Measurements from ENCODE around the gene PDSS2. TPM values are rescaled to one million over a fixed set of nuclear protein-coding genes. Genes with fewer than 3 reads are reported as not detected.

PDSS2 gene
- total and polyA plus RNA-seq, 9 of the 15 experiments (the other 6 are each of a cell fraction or from before 2014, with no cell fraction given): 5.8 to 21.1 (median 12.0) TPM

GRCh38 chr6:107496892-107497684, 37.7 kb upstream of the PDSS2 start:
- Histone ChIP-seq H3K79me2 (ENCODE audit: control insufficient read depth, insufficient read depth, low read length) (no peaks in the 10 kb centered on the region), H3K4me1 (replicated peaks in 1 of 2; ENCODE audit: control insufficient read depth in 2 of 2, insufficient read depth in 2 of 2, low read length in 2 of 2) (no peaks in the 10 kb centered on the region), H3K9me3 (replicated peaks; ENCODE audit: control insufficient read depth, insufficient read depth, low read depth, low read length) (no peaks in the 10 kb centered on the region), H3K4me2 (ENCODE audit: insufficient read depth, low read length) (no peak overlapping the region), H2AFZ (ENCODE audit: low read depth, low read length) (no peak overlapping the region), H3K4me3 (no peak overlapping the region), H3K27ac (ENCODE audit: extremely low read depth, low read depth, low read length) (no peak overlapping the region), H3K9me1 (ENCODE audit: control insufficient read depth, insufficient read depth, low read length) (no peaks in the 10 kb centered on the region), H3K36me3 (ENCODE audit: control insufficient read depth, insufficient read depth, low read length) (no peaks in the 10 kb centered on the region), H4K20me1 (replicated peaks; ENCODE audit: control insufficient read depth, insufficient read depth, low read length) (no peaks in the 10 kb centered on the region), H3K9ac (ENCODE audit: insufficient read depth in 1 of 2, low read depth in 2 of 2, low read length in 2 of 2) (no peak overlapping the region), H3K27me3 (ENCODE audit: control insufficient read depth in 2 of 2, insufficient read depth in 2 of 2, low read length in 2 of 2) (peaks cover 16 to 21% of the 10 kb centered on the region in 2 experiments; a peak in 4 of 5 replicates)
- POLR2A ChIA-PET: no interaction called here
- CTCF ChIA-PET (ENCODE audit: low intra/inter-chr PET ratio): no interaction called here
- BruUV-seq (replicated peaks): no TSS peak
- DNase-seq (ENCODE audit: extremely low read depth in 1 of 4, low spot score in 3 of 4) (no peak), FAIRE-seq (no peak), ATAC-seq (no peak)
- 0% methylated on average over 1 of the region's 1 CpG for WGBS (ENCODE audit: insufficient coverage, low coverage, missing lambda C conversion rate)
- intact Hi-C loops (cut with micrococcal nuclease): no loop called here
- in situ Hi-C loops (cut with MboI): no loop called here
- TF ChIP-seq E2F4 (CRISPR knock-in tag; IDR thresholded peaks at IDR 0.05; ENCODE audit: low read depth) (no peak), MAFK (IDR thresholded peaks at IDR 0.05; ENCODE audit: low read length) (no peak), JUND (IDR thresholded peaks at IDR 0.05; ENCODE audit: borderline replicate concordance, low read depth, low read length) (no peak), JUND (tag; IDR thresholded peaks at IDR 0.05; ENCODE audit: borderline replicate concordance, low read depth, low read length) (no peak), ERF (CRISPR knock-in tag; IDR thresholded peaks at IDR 0.05) (no peak), WHSC1 (IDR thresholded peaks at IDR 0.05; ENCODE audit: low read length) (no peak), CBFB (CRISPR knock-in tag; IDR thresholded peaks at IDR 0.05) (no peak), RFX7 (CRISPR knock-in tag; IDR thresholded peaks at IDR 0.05) (no peak), SMARCE1 (IDR thresholded peaks at IDR 0.05) (no peak), BCOR (IDR thresholded peaks at IDR 0.05) (no peak), GTF2B (IDR thresholded peaks at IDR 0.05; ENCODE audit: extremely low read depth, insufficient read length) (no peak), ZBTB49 (CRISPR knock-in tag; IDR thresholded peaks at IDR 0.05; ENCODE audit: borderline replicate concordance) (no peak), CSDE1 (IDR thresholded peaks at IDR 0.05) (no peak), TCF3 (CRISPR knock-in tag; IDR thresholded peaks at IDR 0.05) (no peak)
- TF ChIP-seq, protein P1, sequence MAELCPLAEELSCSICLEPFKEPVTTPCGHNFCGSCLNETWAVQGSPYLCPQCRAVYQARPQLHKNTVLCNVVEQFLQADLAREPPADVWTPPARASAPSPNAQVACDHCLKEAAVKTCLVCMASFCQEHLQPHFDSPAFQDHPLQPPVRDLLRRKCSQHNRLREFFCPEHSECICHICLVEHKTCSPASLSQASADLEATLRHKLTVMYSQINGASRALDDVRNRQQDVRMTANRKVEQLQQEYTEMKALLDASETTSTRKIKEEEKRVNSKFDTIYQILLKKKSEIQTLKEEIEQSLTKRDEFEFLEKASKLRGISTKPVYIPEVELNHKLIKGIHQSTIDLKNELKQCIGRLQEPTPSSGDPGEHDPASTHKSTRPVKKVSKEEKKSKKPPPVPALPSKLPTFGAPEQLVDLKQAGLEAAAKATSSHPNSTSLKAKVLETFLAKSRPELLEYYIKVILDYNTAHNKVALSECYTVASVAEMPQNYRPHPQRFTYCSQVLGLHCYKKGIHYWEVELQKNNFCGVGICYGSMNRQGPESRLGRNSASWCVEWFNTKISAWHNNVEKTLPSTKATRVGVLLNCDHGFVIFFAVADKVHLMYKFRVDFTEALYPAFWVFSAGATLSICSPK (IDR thresholded peaks at IDR 0.05; ENCODE audit: borderline replicate concordance): no peak
